Measurements from ENCODE around the gene RPL7L1. TPM values are rescaled to one million over a fixed set of nuclear protein-coding genes. Genes with fewer than 3 reads are reported as not detected.

Gene RPL7L1
- total RNA-seq, 4 donors from 2014 or later: 49.6 to 67.0 (median 53.2) TPM

GRCh38 chr6:42846505-42846904 lies 32.9 kb upstream of the RPL7L1 start:
- Histone ChIP-seq H3K4me1 (peaks cover 0 to 8% (median 0%) of the 10 kb centered on the region in 4 donors), H3K27me3 (no peaks in the 10 kb centered on the region), H3K36me3 (peaks cover 0 to 7% (median 0%) of the 10 kb centered on the region in 3 donors), H3K27ac (no peak overlapping the region), H3K4me3 (no peak overlapping the region), H3K9me3 (no peaks in the 10 kb centered on the region)
- no peak for DNase-seq
- TF ChIP-seq CTCF (IDR thresholded peaks at IDR 0.05) (no peak), POLR2A (IDR thresholded peaks at IDR 0.05) (no peak)

GRCh38 chr6:42848700-42849099 lies 30.7 kb upstream of the RPL7L1 start:
- no peak for TF ChIP-seq POLR2A (IDR thresholded peaks at IDR 0.05)
- no peak for TF ChIP-seq CTCF (IDR thresholded peaks at IDR 0.05)
- H3K9me3 ChIP-seq: no peaks in the 10 kb centered on the region
- no peaks in the 10 kb centered on the region for H3K27me3 ChIP-seq
- H3K36me3 ChIP-seq: peaks cover 0 to 28% (median 0%) of the 10 kb centered on the region in 3 donors
- H3K4me1 ChIP-seq: peaks cover 0 to 8% (median 0%) of the 10 kb centered on the region in 4 donors
- DNase-seq: no peak
- H3K27ac ChIP-seq: no peak overlapping the region
- no peak overlapping the region for H3K4me3 ChIP-seq

- Histone ChIP-seq H3K4me3 (no peak overlapping the region), H3K9me3 (no peaks in the 10 kb centered on the region), H3K27me3 (no peaks in the 10 kb centered on the region), H3K27ac (no peak overlapping the region), H3K4me1 (peaks cover 0 to 3% (median 0%) of the 10 kb centered on the region in 4 donors), H3K36me3 (peaks cover 0 to 52% (median 0%) of the 10 kb centered on the region in 3 donors)
- TF ChIP-seq CTCF (IDR thresholded peaks at IDR 0.05): no peak
- DNase-seq: no peak
These were observed 27.8 kb upstream of the RPL7L1 start for GRCh38 chr6:42851599-42851998.

- TF ChIP-seq CTCF (IDR thresholded peaks at IDR 0.05) (no peak), POLR2A (IDR thresholded peaks at IDR 0.05) (no peak)
- Histone ChIP-seq H3K4me1 (no peaks in the 10 kb centered on the region), H3K4me3 (no peak overlapping the region), H3K9me3 (no peaks in the 10 kb centered on the region), H3K27me3 (no peaks in the 10 kb centered on the region), H3K27ac (no peak overlapping the region), H3K36me3 (peaks cover 0 to 100% (median 0%) of the 10 kb centered on the region in 3 donors)
- no peak for DNase-seq
These were observed 19.4 kb upstream of the RPL7L1 start for GRCh38 chr6:42860036-42860435.

- no peak overlapping the region for H3K27ac ChIP-seq
- TF ChIP-seq POLR2A (IDR thresholded peaks at IDR 0.05): no peak
- TF ChIP-seq CTCF (IDR thresholded peaks at IDR 0.05): no peak
- H3K9me3 ChIP-seq: no peaks in the 10 kb centered on the region
These were observed 18.9 kb upstream of the RPL7L1 start for GRCh38 chr6:42860481-42860880.

GRCh38 chr6:42864602-42865001 lies 14.8 kb upstream of the RPL7L1 start:
- Histone ChIP-seq H3K27me3 (no peaks in the 10 kb centered on the region), H3K36me3 (peaks cover 0 to 90% (median 0%) of the 10 kb centered on the region in 3 donors)

More at GRCh38 chr6:42860481-42860880, 18.9 kb upstream of the RPL7L1 start:
- Histone ChIP-seq H3K36me3 (peaks cover 0 to 100% (median 0%) of the 10 kb centered on the region in 3 donors), H3K4me3 (no peak overlapping the region), H3K4me1 (no peaks in the 10 kb centered on the region), H3K27me3 (no peaks in the 10 kb centered on the region)
- DNase-seq: no peak

More at GRCh38 chr6:42864602-42865001, 14.8 kb upstream of the RPL7L1 start:
- Histone ChIP-seq H3K4me3 (no peak overlapping the region), H3K9me3 (no peaks in the 10 kb centered on the region), H3K4me1 (no peaks in the 10 kb centered on the region), H3K27ac (no peak overlapping the region)
- DNase-seq: no peak
- TF ChIP-seq POLR2A (IDR thresholded peaks at IDR 0.05): no peak
- no peak for TF ChIP-seq CTCF (IDR thresholded peaks at IDR 0.05)
